HCT116 (cell line): Measurements from ENCODE around the gene PMAIP1. TPM values are rescaled to one million over a fixed set of nuclear protein-coding genes. Genes with fewer than 3 reads are reported as not detected.
A peak's percentile ranks its signal among the peaks of the same experiment; 100 is the strongest.

Experiments used
- ATAC-seq: fragments of 200-7000 bp; cut with Tn5 transposase; 2 replicates; pipeline ENCODE4 v1.9.1; 2020; ENCODE audit warnings: mild to moderate bottlenecking, moderate library complexity
- BruUV-seq: library from RNA; stranded (reverse); fragments of 400-500 nt; replicated peaks from 2 replicates; lab custom pipeline; 2021; lab: Mats Ljungman, UMichigan
- CTCF ChIA-PET: fragments of 300-600 bp; sonication (Branson Sonifier 250); formaldehyde crosslinking; loops from one replicate; lab custom pipeline; 2021; ENCODE audit warnings: antibody characterized with exemption; lab: Charles Lee
- POLR2A ChIA-PET: fragments of 300-600, 350-600 bp; sonication (Branson Sonifier 250); formaldehyde crosslinking; loops from one replicate; lab custom pipeline; 2021; ENCODE audit warnings: antibody characterized with exemption; lab: Charles Lee
- RAD21 ChIA-PET, 2 experiments: fragments of 300-600 bp; sonication (Branson Sonifier 250); formaldehyde crosslinking; loops; one replicate each; lab custom pipeline; 2023; ENCODE audit warnings: low total read pairs in 2 of 2; ENCODE audit not compliant: uncharacterized antibody in 2 of 2, unreplicated experiment in 2 of 2, low non-redundant PET in 1 of 2; lab: Charles Lee
- DNase-seq: peaks from one replicate; pipeline ENCODE4 v3.0.0-alpha.2; 2010; ENCODE audit warnings: low read depth, low spot score
- H2AFZ ChIP-seq: fragments of 200-600 bp; shearing (Covaris generic), sonication (generic); 2 replicates; pipeline ENCODE4 v1.6.1; 2017; ENCODE audit warnings: low read depth, mixed run types, mixed read lengths, antibody characterized with exemption, low read length; ENCODE audit not compliant: poor library complexity, severe bottlenecking
- H3K27ac ChIP-seq: 2 replicates; pipeline ENCODE4 v1.5.1; 2012; ENCODE audit warnings: low read depth, low read length
- H3K27me3 ChIP-seq: fragments of 200-600 bp; sonication (generic); 2 replicates; pipeline ENCODE4 v1.6.1; 2016; ENCODE audit warnings: mixed run types, low read length, mixed read lengths; ENCODE audit not compliant: insufficient read depth
- H3K36me3 ChIP-seq, 2 experiments: fragments of 200-500 bp in 1 of 2; fragments of 200-600 bp in 1 of 2; sonication (Bioruptor generic) in 1 of 2; sonication (generic) in 1 of 2; 2 replicates each; pipeline versions ENCODE4 v1.5.1 to v1.6.1; 2014 to 2016; ENCODE audit warnings: low read length in 2 of 2, inconsistent platforms in 1 of 2, mixed read lengths in 1 of 2, mixed run types in 1 of 2; ENCODE audit not compliant: insufficient read depth in 2 of 2, control insufficient read depth in 1 of 2
- H3K4me1 ChIP-seq, 2 experiments: fragments of 200-600 bp in 1 of 2; sonication (generic) in 1 of 2; 2 replicates each; pipeline versions ENCODE4 v1.5.1 to v1.6.1; 2012 to 2017; ENCODE audit warnings: low read length in 2 of 2, inconsistent platforms in 1 of 2, mild to moderate bottlenecking in 1 of 2, mixed read lengths in 1 of 2, mixed run types in 1 of 2, moderate library complexity in 1 of 2; ENCODE audit not compliant: insufficient read depth in 2 of 2, control insufficient read depth in 1 of 2
- H3K4me2 ChIP-seq: fragments of 200-600 bp; sonication (generic); 2 replicates; pipeline ENCODE4 v1.6.1; 2017; ENCODE audit warnings: mixed run types, low read length, mixed read lengths
- H3K4me3 ChIP-seq, 2 experiments: fragments of 200-600 bp in 1 of 2; sonication (generic) in 1 of 2; replicated peaks in 1 of 2; 2 replicates each; pipeline ENCODE4 v1.5.1; 2011 to 2016; ENCODE audit warnings: low read length in 2 of 2, control low read depth in 1 of 2, low read depth in 1 of 2, mild to moderate bottlenecking in 1 of 2, mixed read lengths in 1 of 2, mixed run types in 1 of 2
- H3K79me2 ChIP-seq: fragments of 200-600 bp; sonication (generic); 2 replicates; pipeline ENCODE4 v1.6.1; 2017; ENCODE audit warnings: mild to moderate bottlenecking, mixed run types, low read length, moderate library complexity, mixed read lengths; ENCODE audit not compliant: insufficient read depth
- H3K9ac ChIP-seq: fragments of 200-600 bp; sonication (generic); 2 replicates; pipeline ENCODE4 v1.6.1; 2016; ENCODE audit warnings: low read length, mixed read lengths
- H3K9me2 ChIP-seq: fragments of 200-600 bp; sonication (generic), shearing (Covaris generic); 2 replicates; pipeline ENCODE4 v1.6.1; 2017; ENCODE audit warnings: mixed run types, mild to moderate bottlenecking, moderate library complexity; ENCODE audit not compliant: insufficient read depth
- H3K9me3 ChIP-seq, 2 experiments: fragments of 200-500 bp in 1 of 2; fragments of 200-600 bp in 1 of 2; sonication (Bioruptor generic) in 1 of 2; sonication (generic) in 1 of 2; 2 replicates each; pipeline ENCODE4 v1.6.1; 2014 to 2017; ENCODE audit warnings: low read length in 2 of 2, mixed read lengths in 2 of 2, inconsistent platforms in 1 of 2, low read depth in 1 of 2, mild to moderate bottlenecking in 1 of 2, mixed run types in 1 of 2, moderate library complexity in 1 of 2; ENCODE audit not compliant: control insufficient read depth in 1 of 2, insufficient read depth in 1 of 2
- H4K20me1 ChIP-seq: fragments of 200-600 bp; sonication (generic), shearing (Covaris generic); 2 replicates; pipeline ENCODE4 v1.6.1; 2017; ENCODE audit warnings: mixed run types, mild to moderate bottlenecking, moderate library complexity; ENCODE audit not compliant: insufficient read depth
- EGR1 ChIP-seq: IDR thresholded peaks from 2 replicates; pipeline ENCODE4 v1.6.1; 2012; ENCODE audit warnings: low read depth
- EZH2 ChIP-seq: fragments of 200-600 bp; sonication (generic); IDR thresholded peaks from 2 replicates; pipeline ENCODE4 v1.6.1; 2017; ENCODE audit warnings: antibody characterized with exemption, mixed run types
- EZH2phosphoT487 ChIP-seq: fragments of 200-600 bp; IDR thresholded peaks from 2 replicates; pipeline ENCODE4 v1.6.1; 2018; ENCODE audit warnings: antibody characterized with exemption, borderline replicate concordance
- FOSL1 ChIP-seq: IDR thresholded peaks from 2 replicates; pipeline ENCODE4 v1.6.1; 2012; ENCODE audit warnings: low read depth
- JUND ChIP-seq: IDR thresholded peaks from 2 replicates; pipeline ENCODE4 v1.6.1; 2012
- MAX ChIP-seq: IDR thresholded peaks from 2 replicates; pipeline ENCODE4 v1.6.1; 2012
- POLR2A ChIP-seq: IDR thresholded peaks from 2 replicates; pipeline ENCODE4 v1.7.0; 2011; ENCODE audit warnings: borderline replicate concordance; ENCODE audit not compliant: insufficient read depth, insufficient read length; ENCODE audit errors: extremely low read depth
- REST ChIP-seq: IDR thresholded peaks from 2 replicates; pipeline ENCODE4 v1.6.1; 2012; ENCODE audit warnings: low read depth
- SP1 ChIP-seq: IDR thresholded peaks from 2 replicates; pipeline ENCODE4 v1.6.1; 2012; ENCODE audit warnings: low read depth
- TCF7L2 ChIP-seq: IDR thresholded peaks from 2 replicates; pipeline ENCODE4 v1.7.0; 2011; ENCODE audit warnings: borderline replicate concordance, inconsistent platforms; ENCODE audit not compliant: insufficient read depth, insufficient read length; ENCODE audit errors: extremely low read depth
- YY1 ChIP-seq: IDR thresholded peaks from 2 replicates; pipeline ENCODE4 v1.6.1; 2011; ENCODE audit warnings: low read length, low read depth, moderate library complexity, mild to moderate bottlenecking; ENCODE audit not compliant: insufficient replicate concordance; ENCODE audit errors: extremely low read depth
- intact Hi-C: fragments of 100-400 bp; cut with micrococcal nuclease; formaldehyde crosslinking; loops from 2 replicates; pipeline ENCODE4 v1.10.0; 2022
- total RNA-seq: library from RNA; stranded (reverse); gene quantifications from one replicate; pipeline ENCODE4 v1.2.1, GENCODE V29; 2021; ENCODE audit not compliant: unreplicated experiment

Gene PMAIP1
- total RNA-seq, 1 experiment from 2014 or later, result 66.7 TPM

DNA sequence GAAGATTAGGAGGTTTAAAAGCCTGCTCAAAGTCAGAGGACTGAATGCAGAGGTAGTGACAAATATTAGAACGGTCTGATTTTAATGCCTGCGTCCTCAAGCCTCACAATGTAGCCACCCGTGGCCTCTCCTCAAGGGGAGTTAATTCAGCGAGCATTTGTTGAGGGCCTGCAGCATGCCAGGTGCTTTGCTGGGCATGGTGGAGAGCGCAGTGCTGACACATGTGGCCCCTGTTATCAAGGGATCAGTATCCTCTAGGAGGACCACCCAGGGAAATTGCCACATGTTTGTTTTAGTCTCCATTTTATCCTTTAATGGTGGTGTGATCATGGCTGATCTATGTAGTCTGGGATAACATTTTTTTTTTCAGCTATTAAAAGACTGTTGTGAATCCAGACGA, 19.2 kb downstream of the PMAIP1 start:
- peak overlapping the region; percentile 44 for H3K9ac ChIP-seq
- RAD21 ChIA-PET, result interaction anchor here (1.0 to 1.7 kb wide), 2 partner anchors 34 to 82 kb away, joined by 3 to 4 read pairs; no protein-coding TSS in a partner anchor
- TF ChIP-seq JUND, result no peak
- TF ChIP-seq REST, result no peak
- no peak for TF ChIP-seq TCF7L2
- no peak for TF ChIP-seq SP1
- TF ChIP-seq POLR2A, result no peak
- TF ChIP-seq FOSL1, result no peak
- TF ChIP-seq YY1, result no peak
- no peak for TF ChIP-seq EZH2phosphoT487
- no peak for TF ChIP-seq MAX
- no peak for TF ChIP-seq EZH2
- no peak for TF ChIP-seq EGR1
- H3K27me3 ChIP-seq, result no peaks in the 10 kb centered on the region
- no peaks in the 10 kb centered on the region for H3K79me2 ChIP-seq
- intact Hi-C loops, result loop anchor here (10.0 kb wide), 1 partner anchor 626 kb away; no protein-coding TSS in a partner anchor
- no peaks in the 10 kb centered on the region for H3K9me2 ChIP-seq
- DNase-seq, result no peak
- peak overlapping the region; percentile 90; the same call in 1 of the 2 replicates for H3K27ac ChIP-seq
- H2AFZ ChIP-seq, result peak overlapping the region; percentile 24
- peaks cover 57 to 88% of the 10 kb centered on the region in 2 experiments for H3K4me1 ChIP-seq
- H3K4me2 ChIP-seq, result peak overlapping the region; percentile 74
- POLR2A ChIA-PET, result interaction anchor here (0.9 to 2.5 kb wide), 7 partner anchors 9 to 39 kb away, joined by 3 to 14 read pairs (median 5); partner anchors contain the start of gene PMAIP1
- no peak for ATAC-seq
- no peaks in the 10 kb centered on the region for H4K20me1 ChIP-seq
- no peaks in the 10 kb centered on the region for H3K36me3 ChIP-seq
- peak overlapping the region in 1 of 2 experiments; percentile 36; a peak in 1 of 4 replicates for H3K4me3 ChIP-seq
- CTCF ChIA-PET, result interaction anchor here (1.4 to 1.7 kb wide), 3 partner anchors 9 to 36 kb away, joined by 4 to 6 read pairs (median 4); no protein-coding TSS in a partner anchor
- no TSS peak for BruUV-seq
- no peaks in the 10 kb centered on the region for H3K9me3 ChIP-seq
